H9 (cell line): ENCODE measurements around the gene SSBP3. TPM values are rescaled to one million over a fixed set of nuclear protein-coding genes. Genes with fewer than 3 reads are reported as not detected.

Experiments
- DNase-seq: peaks from one replicate; pipeline ENCODE4 v3.0.0-alpha.2; 2017
- H2AFZ ChIP-seq: one replicate; pipeline ENCODE4 v1.6.1; 2013; ENCODE audit warnings: mild to moderate bottlenecking, low read length, control low read depth, moderate library complexity
- H2AK5ac ChIP-seq: 2 replicates; pipeline ENCODE4 v1.6.1; 2013; ENCODE audit warnings: low read length, control low read depth, mixed read lengths; ENCODE audit not compliant: insufficient read length
- H2BK120ac ChIP-seq: one replicate; pipeline ENCODE4 v1.6.1; 2013; ENCODE audit warnings: low read depth, mild to moderate bottlenecking, low read length, control low read depth, inconsistent platforms; ENCODE audit not compliant: poor library complexity, severe bottlenecking
- H2BK12ac ChIP-seq: 2 replicates; pipeline ENCODE4 v1.6.1; 2013; ENCODE audit warnings: low read length, control low read depth, mixed read lengths, low read depth; ENCODE audit not compliant: insufficient read length
- H2BK15ac ChIP-seq: 2 replicates; pipeline ENCODE4 v1.6.1; 2013; ENCODE audit warnings: low read depth, low read length, control low read depth
- H2BK20ac ChIP-seq: one replicate; pipeline ENCODE4 v1.6.1; 2013; ENCODE audit warnings: low read depth, mild to moderate bottlenecking, low read length, control low read depth, inconsistent platforms; ENCODE audit not compliant: poor library complexity, severe bottlenecking
- H2BK5ac ChIP-seq: 2 replicates; pipeline ENCODE4 v1.6.1; 2013; ENCODE audit warnings: low read length, control low read depth, mixed read lengths; ENCODE audit not compliant: insufficient read length
- H3K14ac ChIP-seq: 2 replicates; pipeline ENCODE4 v1.6.1; 2013; ENCODE audit warnings: low read length, control low read depth; ENCODE audit not compliant: insufficient read depth
- H3K18ac ChIP-seq: 2 replicates; pipeline ENCODE4 v1.6.1; 2013; ENCODE audit warnings: low read depth, mild to moderate bottlenecking, mixed read lengths, low read length, control low read depth; ENCODE audit not compliant: insufficient read length
- H3K23ac ChIP-seq: 2 replicates; pipeline ENCODE4 v1.6.1; 2013; ENCODE audit warnings: low read length, control low read depth, mixed read lengths, low read depth; ENCODE audit not compliant: insufficient read length
- H3K23me2 ChIP-seq: 2 replicates; pipeline ENCODE4 v1.6.1; 2013; ENCODE audit warnings: low read depth, mild to moderate bottlenecking, mixed read lengths, low read length, control low read depth; ENCODE audit not compliant: insufficient read length, poor library complexity, severe bottlenecking
- H3K27ac ChIP-seq: 2 replicates; pipeline ENCODE4 v1.5.1; 2013; ENCODE audit warnings: low read length, control low read depth, mixed read lengths, low read depth; ENCODE audit not compliant: insufficient read length
- H3K27me3 ChIP-seq: 2 replicates; pipeline ENCODE4 v1.6.1; 2013; ENCODE audit warnings: low read length, control low read depth, inconsistent platforms; ENCODE audit not compliant: insufficient read depth
- H3K4ac ChIP-seq: 2 replicates; pipeline ENCODE4 v1.6.1; 2013; ENCODE audit warnings: low read depth, mild to moderate bottlenecking, control low read depth, inconsistent platforms, low read length, moderate library complexity
- H3K4me1 ChIP-seq: 2 replicates; pipeline ENCODE4 v1.6.1; 2013; ENCODE audit warnings: low read length, control low read depth, inconsistent platforms; ENCODE audit not compliant: insufficient read depth
- H3K4me2 ChIP-seq: 2 replicates; pipeline ENCODE4 v1.6.1; 2013; ENCODE audit warnings: low read length, control low read depth, mixed read lengths; ENCODE audit not compliant: insufficient read length, insufficient read depth
- H3K56ac ChIP-seq: 2 replicates; pipeline ENCODE4 v1.6.1; 2013; ENCODE audit warnings: low read depth, mild to moderate bottlenecking, mixed read lengths, low read length, control low read depth; ENCODE audit not compliant: insufficient read length
- H3K79me1 ChIP-seq: 2 replicates; pipeline ENCODE4 v1.6.1; 2013; ENCODE audit warnings: low read depth, mild to moderate bottlenecking, moderate library complexity, low read length, control low read depth, inconsistent platforms; ENCODE audit not compliant: insufficient read depth, poor library complexity, severe bottlenecking
- H3K79me2 ChIP-seq: 2 replicates; pipeline ENCODE4 v1.6.1; 2013; ENCODE audit warnings: low read length, control low read depth, inconsistent platforms; ENCODE audit not compliant: insufficient read depth
- H3K9ac ChIP-seq: 2 replicates; pipeline ENCODE4 v1.6.1; 2013; ENCODE audit warnings: low read length, control low read depth, mixed read lengths; ENCODE audit not compliant: insufficient read length; ENCODE audit errors: extremely low read depth
- H3K9me3 ChIP-seq: one replicate; pipeline ENCODE4 v1.6.1; 2013; ENCODE audit warnings: low read depth, low read length, inconsistent platforms; ENCODE audit not compliant: control insufficient read depth
- H3T11ph ChIP-seq: one replicate; pipeline ENCODE4 v1.6.1; 2013; ENCODE audit warnings: mild to moderate bottlenecking, low read length, control low read depth, inconsistent platforms
- H4K20me1 ChIP-seq: one replicate; pipeline ENCODE4 v1.6.1; 2013; ENCODE audit not compliant: control insufficient read depth, insufficient read length, insufficient read depth
- H4K5ac ChIP-seq: 2 replicates; pipeline ENCODE4 v1.6.1; 2013; ENCODE audit warnings: low read depth, mild to moderate bottlenecking, mixed read lengths, low read length, control low read depth; ENCODE audit not compliant: insufficient read length
- H4K8ac ChIP-seq: replicated peaks from 2 replicates; pipeline ENCODE4 v1.6.1; 2013; ENCODE audit warnings: low read length, control low read depth, mixed read lengths, low read depth; ENCODE audit not compliant: insufficient read length
- H4K91ac ChIP-seq: 2 replicates; pipeline ENCODE4 v1.6.1; 2013; ENCODE audit warnings: low read depth, mild to moderate bottlenecking, moderate library complexity, mixed read lengths, low read length, control low read depth; ENCODE audit not compliant: insufficient read length
- H3K27ac Mint-ChIP-seq, 3 experiments: 2 replicates in 2 of 3; 3 replicates in 1 of 3; pipeline ENCODE4 v1.8.0; 2020 to 2021; ENCODE audit warnings: mixed read lengths in 3 of 3, mild to moderate bottlenecking in 1 of 3, moderate library complexity in 1 of 3
- H3K27me3 Mint-ChIP-seq: 2 replicates; pipeline ENCODE4 v1.8.0; 2021; ENCODE audit warnings: low read depth, mild to moderate bottlenecking, moderate library complexity, mixed read lengths
- H3K36me3 Mint-ChIP-seq, 3 experiments: 2 replicates in 2 of 3; 3 replicates in 1 of 3; pipeline ENCODE4 v1.8.0; 2020 to 2021; ENCODE audit warnings: low read depth in 3 of 3, mixed read lengths in 3 of 3; ENCODE audit not compliant: insufficient read depth in 1 of 3
- H3K4me1 Mint-ChIP-seq, 2 experiments: 2 replicates each; pipeline ENCODE4 v1.8.0; 2020; ENCODE audit warnings: mixed read lengths in 2 of 2
- H3K4me3 Mint-ChIP-seq, 2 experiments: 2 replicates in 1 of 2; 3 replicates in 1 of 2; pipeline ENCODE4 v1.8.0; 2020 to 2021; ENCODE audit warnings: mild to moderate bottlenecking in 2 of 2, mixed read lengths in 2 of 2, moderate library complexity in 1 of 2
- H3K9me3 Mint-ChIP-seq, 2 experiments: 2 replicates in 1 of 2; 3 replicates in 1 of 2; pipeline ENCODE4 v1.8.0; 2020; ENCODE audit warnings: mild to moderate bottlenecking in 2 of 2, mixed read lengths in 2 of 2, moderate library complexity in 1 of 2
- WGBS: extraction: QIAGEN DNeasy Blood & Tissue Kit; methylation state at CpG from one replicate; pipeline ENCODE4 v1.1.7; 2013; ENCODE audit warnings: missing lambda C conversion rate, low lambda C conversion rate, mixed read lengths; ENCODE audit not compliant: insufficient read length; ENCODE audit errors: extremely low coverage; 5-methylcytosine and 5-hydroxymethylcytosine counted together
- total RNA-seq: library from RNA; stranded (reverse); gene quantifications from 2 replicates; pipeline ENCODE4 v1.2.1, GENCODE V29; 2021
- TF ChIP-seq, protein P1 (sequence below): fragments of 200-600 bp; sonication (generic); conservative IDR thresholded peaks from 3 replicates; pipeline ENCODE4 v1.8.0; 2021; ENCODE audit warnings: antibody characterized with exemption, mild to moderate bottlenecking

Gene SSBP3
- total RNA-seq, 1 experiment from 2014 or later: 126 TPM

DNA sequence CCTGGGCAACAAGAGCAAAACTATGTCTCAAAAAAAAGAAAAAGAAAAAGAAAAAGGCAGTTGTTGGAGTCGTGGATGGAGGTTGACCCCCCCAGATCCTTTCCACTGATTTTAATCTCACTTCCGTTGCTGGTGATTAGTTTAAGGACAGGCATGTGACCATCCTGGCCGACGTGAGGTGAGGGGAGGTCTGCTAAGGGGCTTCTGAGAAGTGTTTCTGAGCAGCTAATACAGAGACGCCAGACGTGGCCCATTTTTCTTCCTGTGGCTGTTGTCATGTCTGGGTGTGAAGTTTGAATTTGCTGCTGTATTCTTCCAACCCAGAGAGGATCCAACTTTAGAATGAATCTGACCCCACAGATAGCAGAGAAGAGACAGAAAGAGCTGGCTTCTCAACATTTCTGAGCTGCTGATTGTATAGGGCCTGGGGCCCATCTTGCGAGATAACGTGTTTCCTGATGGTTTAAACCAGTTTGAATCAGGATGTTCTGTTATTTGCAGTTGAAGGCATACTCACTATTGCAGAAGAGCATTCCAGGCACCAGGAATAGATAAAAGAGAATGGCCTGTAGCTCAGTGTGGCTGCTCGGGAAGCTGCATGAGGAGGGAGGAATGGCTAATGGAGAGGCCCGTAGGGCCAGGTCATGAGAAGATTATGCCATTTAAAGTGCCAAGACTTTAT lies 22.8 kb upstream of the SSBP3 start:
- Mint-ChIP-seq H3K27ac (no peak overlapping the region), H3K36me3 (peaks cover 0 to 1% (median 0%) of the 10 kb centered on the region in 3 experiments; a peak in 1 of 7 replicates), H3K9me3 (peaks cover 2 to 3% of the 10 kb centered on the region in 2 experiments; a peak in 1 of 5 replicates), H3K4me1 (no peaks in the 10 kb centered on the region), H3K27me3 (peaks cover 4% of the 10 kb centered on the region), H3K4me3 (no peak overlapping the region)
- no peak overlapping the region for H4K5ac ChIP-seq
- no peak overlapping the region for H2BK12ac ChIP-seq
- no peak overlapping the region for H3K56ac ChIP-seq
- no peaks in the 10 kb centered on the region for H3K79me2 ChIP-seq
- no peak overlapping the region for H3K4me2 ChIP-seq
- H3K4ac ChIP-seq: no peak overlapping the region
- H3T11ph ChIP-seq: no peak overlapping the region
- WGBS: no CpG with 5 or more reads among the region's 10 CpGs
- H3K23me2 ChIP-seq: no peaks in the 10 kb centered on the region
- H2BK15ac ChIP-seq: no peak overlapping the region
- H4K20me1 ChIP-seq: no peaks in the 10 kb centered on the region
- H2BK5ac ChIP-seq: no peak overlapping the region
- TF ChIP-seq, protein P1, sequence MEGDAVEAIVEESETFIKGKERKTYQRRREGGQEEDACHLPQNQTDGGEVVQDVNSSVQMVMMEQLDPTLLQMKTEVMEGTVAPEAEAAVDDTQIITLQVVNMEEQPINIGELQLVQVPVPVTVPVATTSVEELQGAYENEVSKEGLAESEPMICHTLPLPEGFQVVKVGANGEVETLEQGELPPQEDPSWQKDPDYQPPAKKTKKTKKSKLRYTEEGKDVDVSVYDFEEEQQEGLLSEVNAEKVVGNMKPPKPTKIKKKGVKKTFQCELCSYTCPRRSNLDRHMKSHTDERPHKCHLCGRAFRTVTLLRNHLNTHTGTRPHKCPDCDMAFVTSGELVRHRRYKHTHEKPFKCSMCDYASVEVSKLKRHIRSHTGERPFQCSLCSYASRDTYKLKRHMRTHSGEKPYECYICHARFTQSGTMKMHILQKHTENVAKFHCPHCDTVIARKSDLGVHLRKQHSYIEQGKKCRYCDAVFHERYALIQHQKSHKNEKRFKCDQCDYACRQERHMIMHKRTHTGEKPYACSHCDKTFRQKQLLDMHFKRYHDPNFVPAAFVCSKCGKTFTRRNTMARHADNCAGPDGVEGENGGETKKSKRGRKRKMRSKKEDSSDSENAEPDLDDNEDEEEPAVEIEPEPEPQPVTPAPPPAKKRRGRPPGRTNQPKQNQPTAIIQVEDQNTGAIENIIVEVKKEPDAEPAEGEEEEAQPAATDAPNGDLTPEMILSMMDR: no peak
- no peak for DNase-seq
- H3K4me1 ChIP-seq: no peaks in the 10 kb centered on the region
- no peak overlapping the region for H4K91ac ChIP-seq
- H2AK5ac ChIP-seq: no peak overlapping the region
- no peak overlapping the region for H2BK20ac ChIP-seq
- H3K9me3 ChIP-seq: no peaks in the 10 kb centered on the region
- no peak overlapping the region for H2AFZ ChIP-seq
- no peak overlapping the region for H3K18ac ChIP-seq
- no peak overlapping the region for H3K27ac ChIP-seq
- no peak overlapping the region for H3K14ac ChIP-seq
- no peak overlapping the region for H3K9ac ChIP-seq
- H2BK120ac ChIP-seq: no peak overlapping the region
- no peak overlapping the region for H4K8ac ChIP-seq
- no peaks in the 10 kb centered on the region for H3K79me1 ChIP-seq
- no peak overlapping the region for H3K23ac ChIP-seq
- no peaks in the 10 kb centered on the region for H3K27me3 ChIP-seq
